GM12891 (cell line): ENCODE measurements around the gene CMC4. TPM values are rescaled to one million over a fixed set of nuclear protein-coding genes. Genes with fewer than 3 reads are reported as not detected.

ENCODE experiments used
- DNase-seq: peaks from one replicate; pipeline ENCODE4 v3.0.0; 2011; ENCODE audit warnings: low spot score; ENCODE audit not compliant: insufficient read length
- FAIRE-seq: peaks from 2 replicates; lab custom pipeline; 2011; peaks lifted over from hg19 to GRCh38; lab: Jason Lieb, UNC
- PAX5 ChIP-seq: IDR thresholded peaks from 2 replicates; pipeline ENCODE4 v1.6.1; 2011; ENCODE audit warnings: low read length, moderate library complexity, mild to moderate bottlenecking; ENCODE audit not compliant: insufficient read depth, severe bottlenecking
- POLR2A ChIP-seq: IDR thresholded peaks from 2 replicates; pipeline ENCODE4 v1.6.1; 2011; ENCODE audit warnings: low read depth, low read length, control low read depth
- POLR2AphosphoS5 ChIP-seq: IDR thresholded peaks from 2 replicates; pipeline ENCODE4 v1.6.1; 2011; ENCODE audit warnings: low read depth, low read length, control low read depth
- POU2F2 ChIP-seq: IDR thresholded peaks from 2 replicates; pipeline ENCODE4 v1.6.1; 2011; ENCODE audit warnings: low read depth, mild to moderate bottlenecking, control low read depth, low read length, moderate library complexity
- SPI1 ChIP-seq: IDR thresholded peaks from 2 replicates; pipeline ENCODE4 v1.6.1; 2011; ENCODE audit warnings: low read depth, low read length, control low read depth
- TAF1 ChIP-seq: IDR thresholded peaks from 2 replicates; pipeline ENCODE4 v1.6.1; 2011; ENCODE audit warnings: low read depth, low read length, control low read depth
- polyA plus RNA-seq: library from polyadenylated mRNA; unstranded; fragments of >200 nt; gene quantifications from one replicate; pipeline ENCODE4 v1.2.1, GENCODE V29; 2012; ENCODE audit warnings: low read depth, missing spikeins, inconsistent platforms; ENCODE audit not compliant: missing spikeins

The CMC4 gene
- 18.6 TPM for polyA plus RNA-seq

- DNase-seq (peak; percentile 62), FAIRE-seq (peak; percentile 92)
- TF ChIP-seq POLR2AphosphoS5 (peak; percentile 62), SPI1 (no peak), PAX5 (no peak), POU2F2 (no peak), TAF1 (peak; percentile 78; the same call in 1 of the 2 replicates), POLR2A (peak; percentile 63; the same call in 1 of the 2 replicates)
Observed at GRCh38 chrX:155070975-155071693, at the start of gene CMC4, which contains the start of the genes BRCC3 and MTCP1. Gene CMC4, minus strand, starts transcription at chrX:155071136. Its CDS starts 7,113 bp downstream, at chrX:155064023. Gene BRCC3, plus strand, starts transcription at chrX:155071508. Its CDS starts 20 bp downstream, at chrX:155071528. Gene MTCP1, minus strand, starts transcription at chrX:155071136. Its CDS starts 5,126 bp downstream, at chrX:155066010.

- DNase-seq (no peak), FAIRE-seq (no peak)
- TF ChIP-seq POLR2AphosphoS5 = no peak
- no peak for TF ChIP-seq PAX5
- TF ChIP-seq POLR2A = no peak
- TF ChIP-seq POU2F2 = no peak
- TF ChIP-seq SPI1 = no peak
- TF ChIP-seq TAF1 = no peak
Observed at GRCh38 chrX:155115174-155115819, 44.4 kb upstream of the CMC4 start.

GRCh38 chrX:155113097-155113496, 42.2 kb upstream of the CMC4 start:
- no peak for DNase-seq
- TF ChIP-seq SPI1 (no peak), POLR2AphosphoS5 (no peak), TAF1 (no peak), POLR2A (no peak), POU2F2 (no peak), PAX5 (no peak)
- no peak for FAIRE-seq

GRCh38 chrX:155112171-155112570, 41.2 kb upstream of the CMC4 start:
- no peak for TF ChIP-seq PAX5
- no peak for TF ChIP-seq SPI1
- no peak for TF ChIP-seq POU2F2
- no peak for TF ChIP-seq TAF1
- TF ChIP-seq POLR2AphosphoS5 = no peak
- no peak for TF ChIP-seq POLR2A
- no peak for DNase-seq
- no peak for FAIRE-seq

- DNase-seq (no peak), FAIRE-seq (no peak)
- TF ChIP-seq POLR2A (no peak), TAF1 (no peak), POU2F2 (no peak), POLR2AphosphoS5 (no peak), PAX5 (no peak), SPI1 (no peak)
Observed at GRCh38 chrX:155108427-155108826, 37.5 kb upstream of the CMC4 start.

GRCh38 chrX:155105919-155106318, 35.0 kb upstream of the CMC4 start:
- no peak for TF ChIP-seq SPI1
- no peak for TF ChIP-seq PAX5
- TF ChIP-seq POU2F2 = no peak
- TF ChIP-seq POLR2AphosphoS5 = no peak
- TF ChIP-seq POLR2A = no peak
- no peak for TF ChIP-seq TAF1
- DNase-seq (no peak), FAIRE-seq (no peak)

- peak; percentile 84 for FAIRE-seq
- no peak for DNase-seq
- TF ChIP-seq SPI1 = no peak
- no peak for TF ChIP-seq POLR2AphosphoS5
- TF ChIP-seq POLR2A = no peak
- no peak for TF ChIP-seq TAF1
- no peak for TF ChIP-seq PAX5
- no peak for TF ChIP-seq POU2F2
Observed at GRCh38 chrX:155094468-155095061, 23.6 kb upstream of the CMC4 start.

GRCh38 chrX:155086961-155087735, 16.2 kb upstream of the CMC4 start:
- FAIRE-seq (no peak), DNase-seq (no peak)
- no peak for TF ChIP-seq POU2F2
- TF ChIP-seq POLR2AphosphoS5 = no peak
- TF ChIP-seq POLR2A = no peak
- no peak for TF ChIP-seq TAF1
- TF ChIP-seq SPI1 = no peak
- no peak for TF ChIP-seq PAX5
